ENCODE data around the gene TMEM132C. TPM values are rescaled to one million over a fixed set of nuclear protein-coding genes. Genes with fewer than 3 reads are reported as not detected.

The TMEM132C gene
- total RNA-seq, 4 donors from 2014 or later = 2.4 to 5.5 (median 3.3) TPM

GRCh38 chr12:128518644-128519043 lies 251.7 kb downstream of the TMEM132C start:
- WGBS, 2 donors (ENCODE audit: low coverage in 1 of 2) = 52 to 61% methylated on average over 3 to 4 of the region's 4 CpGs
- TF ChIP-seq CTCF (IDR thresholded peaks at IDR 0.05) (no peak), EP300 (IDR thresholded peaks at IDR 0.05) (no peak), POLR2A (IDR thresholded peaks at IDR 0.05) (no peak), POLR2AphosphoS5 (IDR thresholded peaks at IDR 0.05) (no peak)
- Histone ChIP-seq H3K27ac (no peak overlapping the region), H3K9me3 (peaks cover 0 to 20% (median 0%) of the 10 kb centered on the region in 3 donors), H3K27me3 (no peaks in the 10 kb centered on the region), H3K36me3 (no peaks in the 10 kb centered on the region), H3K4me1 (no peaks in the 10 kb centered on the region), H3K4me3 (no peak overlapping the region)
- no peak for ATAC-seq

DNA sequence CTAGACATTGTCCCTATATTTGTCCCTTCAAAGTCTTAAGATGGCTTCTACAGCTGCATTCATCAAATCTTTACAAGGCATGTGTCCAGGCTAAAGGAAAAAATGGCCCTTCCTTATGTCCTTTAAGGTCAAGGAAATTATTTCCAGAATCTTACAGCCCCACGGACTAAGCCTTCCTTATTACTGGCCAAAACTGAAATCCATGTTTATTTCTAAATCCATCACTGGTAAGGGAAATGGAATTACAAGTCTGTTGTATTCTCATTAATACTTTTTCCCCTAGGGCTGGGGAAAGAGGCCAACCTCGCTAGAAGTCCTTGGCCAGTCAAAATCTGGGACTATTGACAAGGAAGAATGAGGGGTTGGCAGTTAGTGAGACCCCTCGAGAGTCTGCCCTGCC lies 252.5 kb downstream of the TMEM132C start:
- H3K9me3 ChIP-seq = peaks cover 0 to 20% (median 0%) of the 10 kb centered on the region in 3 donors
- no peak for ATAC-seq
- whole genome bisulfite sequencing, 2 donors (ENCODE audit: low coverage in 1 of 2) = 17 to 21% methylated on average over 1 to 3 of the region's 3 CpGs

GRCh38 chr12:128521981-128522380 lies 255.0 kb downstream of the TMEM132C start:
- 89 to 93% methylated on average over 5 to 7 of the region's 10 CpGs for WGBS, 2 donors (ENCODE audit: low coverage in 1 of 2)
- H3K27me3 ChIP-seq = no peaks in the 10 kb centered on the region
- no peaks in the 10 kb centered on the region for H3K4me1 ChIP-seq
- no peak overlapping the region for H3K27ac ChIP-seq
- no peaks in the 10 kb centered on the region for H3K36me3 ChIP-seq
- peaks cover 0 to 10% (median 0%) of the 10 kb centered on the region in 3 donors for H3K9me3 ChIP-seq
- ATAC-seq = no peak
- no peak overlapping the region for H3K4me3 ChIP-seq
- TF ChIP-seq EP300 (IDR thresholded peaks at IDR 0.05) (no peak), CTCF (IDR thresholded peaks at IDR 0.05) (no peak), POLR2AphosphoS5 (IDR thresholded peaks at IDR 0.05) (no peak), POLR2A (IDR thresholded peaks at IDR 0.05) (no peak)

More for the DNA sequence above, 252.5 kb downstream of the TMEM132C start:
- no peak for TF ChIP-seq CTCF (IDR thresholded peaks at IDR 0.05)
- TF ChIP-seq POLR2AphosphoS5 (IDR thresholded peaks at IDR 0.05) = no peak
- no peak for TF ChIP-seq EP300 (IDR thresholded peaks at IDR 0.05)
- TF ChIP-seq POLR2A (IDR thresholded peaks at IDR 0.05) = no peak
- Histone ChIP-seq H3K36me3 (no peaks in the 10 kb centered on the region), H3K27ac (no peak overlapping the region), H3K27me3 (no peaks in the 10 kb centered on the region), H3K4me1 (no peaks in the 10 kb centered on the region), H3K4me3 (no peak overlapping the region)

GRCh38 chr12:128524439-128524838 lies 257.5 kb downstream of the TMEM132C start:
- no peaks in the 10 kb centered on the region for H3K4me1 ChIP-seq
- no peak overlapping the region for H3K27ac ChIP-seq
- no peak for TF ChIP-seq POLR2AphosphoS5 (IDR thresholded peaks at IDR 0.05)
- no peak for TF ChIP-seq POLR2A (IDR thresholded peaks at IDR 0.05)
- no peak for ATAC-seq
- H3K4me3 ChIP-seq = no peak overlapping the region
- peaks cover under 1% of the 10 kb centered on the region for H3K27me3 ChIP-seq
- 81 to 82% methylated on average over 3 of the region's 6 CpGs for WGBS, 2 donors (ENCODE audit: low coverage in 1 of 2)
- peaks cover 0 to 10% (median 0%) of the 10 kb centered on the region in 3 donors for H3K9me3 ChIP-seq
- H3K36me3 ChIP-seq = no peaks in the 10 kb centered on the region

- Histone ChIP-seq H3K4me3 (no peak overlapping the region), H3K27ac (no peak overlapping the region), H3K27me3 (peaks cover 7% of the 10 kb centered on the region), H3K4me1 (no peaks in the 10 kb centered on the region), H3K36me3 (no peaks in the 10 kb centered on the region), H3K9me3 (no peaks in the 10 kb centered on the region)
- 60 to 100% methylated on average over 1 to 2 of the region's 3 CpGs for WGBS, 2 donors (ENCODE audit: low coverage in 1 of 2)
- no peak for ATAC-seq
- TF ChIP-seq POLR2AphosphoS5 (IDR thresholded peaks at IDR 0.05) = no peak
- no peak for TF ChIP-seq CTCF (IDR thresholded peaks at IDR 0.05)
- no peak for TF ChIP-seq EP300 (IDR thresholded peaks at IDR 0.05)
- TF ChIP-seq POLR2A (IDR thresholded peaks at IDR 0.05) = no peak
These were observed 264.2 kb downstream of the TMEM132C start for GRCh38 chr12:128531170-128531569.
